AG08395 (cell line): ENCODE data around the gene HOGA1.
A peak's percentile ranks its signal among the peaks of the same experiment; 100 is the strongest.
"Not testable (repeated sequence)": the region's sequence is repeated elsewhere in the genome, so short reads cannot be mapped to it uniquely, and the experiment has no call there.

Experiments
- DNase-seq: peaks from one replicate; pipeline ENCODE4 v3.0.0; 2012; ENCODE audit warnings: mixed read lengths, low spot score

The HOGA1 gene

DNA sequence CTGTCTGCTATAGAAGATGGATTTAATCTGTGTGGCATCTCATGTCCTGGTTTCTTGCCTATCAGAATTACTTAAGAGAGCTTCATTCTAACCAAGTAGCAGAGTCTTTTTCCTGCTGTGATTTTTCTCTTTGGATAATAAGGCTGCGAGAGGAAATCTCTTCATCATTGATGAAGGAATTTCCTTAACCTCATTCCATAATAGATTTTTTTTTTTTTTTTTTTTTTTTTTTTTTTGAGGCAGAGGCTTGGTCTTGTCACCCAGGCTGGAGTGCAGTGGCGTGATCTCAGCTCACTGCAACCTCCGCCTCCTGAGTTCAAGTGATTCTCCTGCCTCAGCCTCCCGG, 65.2 kb downstream of the HOGA1 start:
- not testable (repeated sequence) for DNase-seq

DNA sequence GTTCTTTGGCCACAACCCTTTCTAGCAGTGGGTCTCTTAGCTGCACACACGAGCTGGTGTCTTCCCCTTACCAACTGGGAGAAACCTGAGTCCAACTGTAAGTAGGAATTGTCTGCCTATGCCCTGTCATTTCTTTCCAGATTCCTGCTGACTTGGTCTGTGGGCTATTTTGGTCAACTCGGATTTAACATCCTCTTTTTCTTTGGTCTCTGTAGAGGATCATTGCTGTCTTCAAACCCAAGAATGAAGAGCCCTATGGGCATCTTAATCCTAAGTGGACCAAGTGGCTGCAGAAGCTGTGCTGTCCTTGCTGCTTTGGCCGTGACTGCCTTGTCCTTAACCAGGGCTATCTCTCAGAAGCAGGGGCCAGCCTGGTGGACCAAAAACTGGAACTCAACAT, 66.5 kb downstream of the HOGA1 start:
- DNase-seq, result no peak

DNA sequence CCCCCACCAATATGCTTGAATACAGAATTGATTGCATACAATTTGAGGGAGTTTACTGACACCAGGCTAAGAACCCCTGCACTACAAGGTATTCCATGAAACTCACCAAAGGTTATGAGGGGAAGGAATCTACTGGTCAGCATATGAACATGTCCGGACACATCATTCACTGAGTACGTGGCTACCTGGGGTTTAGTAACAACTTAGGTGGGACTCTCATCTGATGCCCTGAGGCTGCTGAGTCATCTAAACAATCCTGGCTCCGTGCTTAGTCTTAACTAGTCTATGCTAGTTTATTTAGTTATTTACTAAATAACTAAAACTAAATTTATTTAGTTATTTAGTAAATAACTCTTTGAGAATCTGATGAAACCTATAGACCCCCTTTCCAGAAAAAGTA, 67.6 kb downstream of the HOGA1 start:
- DNase-seq, result no peak

DNA sequence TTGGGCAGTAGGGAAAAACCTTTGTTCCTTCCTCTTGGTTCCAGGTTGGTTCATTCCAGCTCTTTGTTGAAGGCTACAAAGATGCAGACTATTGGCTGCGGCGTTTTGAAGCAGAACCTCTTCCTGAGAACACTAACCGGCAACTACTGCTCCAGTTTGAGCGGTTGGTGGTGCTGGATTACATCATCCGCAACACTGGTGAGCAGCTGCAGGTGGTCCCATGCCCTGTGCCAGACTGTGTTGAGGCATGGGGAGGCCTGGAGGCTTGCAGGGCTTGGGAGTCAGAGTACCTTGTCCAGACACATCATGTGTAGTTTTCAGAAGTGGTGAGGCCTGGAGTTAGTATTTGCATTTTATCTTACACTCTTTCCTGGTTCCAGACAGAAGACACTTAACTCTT, 72.6 kb downstream of the HOGA1 start:
- no peak for DNase-seq

DNA sequence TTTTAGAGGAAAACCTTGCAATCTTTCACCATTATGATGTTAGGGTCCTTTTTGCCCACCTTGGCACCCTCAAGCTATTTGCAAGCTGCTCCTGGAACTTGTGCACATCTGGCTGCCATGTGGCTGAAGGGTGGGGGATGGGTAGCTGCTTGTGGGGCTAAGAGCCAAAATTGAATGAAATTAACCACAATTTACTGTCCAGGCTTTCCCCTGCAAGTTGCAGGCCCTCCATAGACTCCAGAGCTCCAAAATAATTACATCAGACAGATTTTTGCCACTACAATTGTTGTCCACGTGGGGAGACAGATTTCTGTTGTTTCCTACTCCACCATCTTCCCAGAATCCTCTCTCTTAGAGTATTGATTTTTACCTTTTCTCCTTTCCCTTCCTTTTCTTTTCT, 75.4 kb downstream of the HOGA1 start:
- DNase-seq, result peak; percentile 44
